Prostate gland (tissue), 2 donors: ENCODE data around the gene CREB3L1.

Experiments used
- POLR2A ChIP-seq: fragments of 450-650 bp; IDR thresholded peaks from one replicate; pipeline ENCODE4 v1.6.1; 2016; ENCODE audit warnings: antibody characterized with exemption, mild to moderate bottlenecking
- TF ChIP-seq, protein P1 (sequence below), 4 experiments: fragments of 200-600 bp in 2 of 4; fragments of 450-650 bp in 2 of 4; sonication (generic) in 2 of 4; IDR thresholded peaks; 1 replicate in 3 of 4; 2 replicates in 1 of 4; pipeline ENCODE4 v1.5.1; 2016 to 2019; ENCODE audit warnings: antibody characterized with exemption in 4 of 4, mild to moderate bottlenecking in 2 of 4, moderate library complexity in 2 of 4

DNA sequence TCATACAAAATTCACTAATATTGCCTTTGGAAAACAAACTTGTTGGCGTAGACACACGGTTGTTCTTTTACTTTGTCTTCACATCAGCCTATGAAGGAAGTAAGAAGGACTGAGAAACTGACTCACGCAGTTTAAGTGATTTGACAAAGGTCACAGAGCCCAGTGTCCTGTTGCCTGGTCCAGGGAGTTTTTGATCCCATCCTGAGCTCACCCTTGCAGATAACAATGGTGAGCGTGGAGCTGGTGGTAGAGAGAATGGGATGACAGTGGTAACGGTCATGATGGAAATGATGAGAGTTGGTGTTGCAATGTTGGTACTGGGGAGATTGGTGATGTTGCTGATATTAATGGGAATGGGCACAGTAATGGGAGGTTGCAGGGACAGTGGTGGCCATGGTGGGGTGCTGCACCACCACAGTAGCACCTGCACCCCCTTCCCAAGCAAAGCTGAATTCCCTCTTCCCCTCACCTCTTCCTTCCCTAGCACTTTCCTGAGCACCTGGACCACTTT lies 22.0 kb downstream of the CREB3L1 start:
- TF ChIP-seq, protein P1, sequence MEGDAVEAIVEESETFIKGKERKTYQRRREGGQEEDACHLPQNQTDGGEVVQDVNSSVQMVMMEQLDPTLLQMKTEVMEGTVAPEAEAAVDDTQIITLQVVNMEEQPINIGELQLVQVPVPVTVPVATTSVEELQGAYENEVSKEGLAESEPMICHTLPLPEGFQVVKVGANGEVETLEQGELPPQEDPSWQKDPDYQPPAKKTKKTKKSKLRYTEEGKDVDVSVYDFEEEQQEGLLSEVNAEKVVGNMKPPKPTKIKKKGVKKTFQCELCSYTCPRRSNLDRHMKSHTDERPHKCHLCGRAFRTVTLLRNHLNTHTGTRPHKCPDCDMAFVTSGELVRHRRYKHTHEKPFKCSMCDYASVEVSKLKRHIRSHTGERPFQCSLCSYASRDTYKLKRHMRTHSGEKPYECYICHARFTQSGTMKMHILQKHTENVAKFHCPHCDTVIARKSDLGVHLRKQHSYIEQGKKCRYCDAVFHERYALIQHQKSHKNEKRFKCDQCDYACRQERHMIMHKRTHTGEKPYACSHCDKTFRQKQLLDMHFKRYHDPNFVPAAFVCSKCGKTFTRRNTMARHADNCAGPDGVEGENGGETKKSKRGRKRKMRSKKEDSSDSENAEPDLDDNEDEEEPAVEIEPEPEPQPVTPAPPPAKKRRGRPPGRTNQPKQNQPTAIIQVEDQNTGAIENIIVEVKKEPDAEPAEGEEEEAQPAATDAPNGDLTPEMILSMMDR (IDR thresholded peaks at IDR 0.05) = no peak
- TF ChIP-seq POLR2A = no peak
